ENCODE results near the gene GMDS. TPM values are rescaled to one million over a fixed set of nuclear protein-coding genes. Genes with fewer than 3 reads are reported as not detected.

GMDS gene
- total RNA-seq, 1 experiment from 2014 or later = 35.0 TPM

DNA sequence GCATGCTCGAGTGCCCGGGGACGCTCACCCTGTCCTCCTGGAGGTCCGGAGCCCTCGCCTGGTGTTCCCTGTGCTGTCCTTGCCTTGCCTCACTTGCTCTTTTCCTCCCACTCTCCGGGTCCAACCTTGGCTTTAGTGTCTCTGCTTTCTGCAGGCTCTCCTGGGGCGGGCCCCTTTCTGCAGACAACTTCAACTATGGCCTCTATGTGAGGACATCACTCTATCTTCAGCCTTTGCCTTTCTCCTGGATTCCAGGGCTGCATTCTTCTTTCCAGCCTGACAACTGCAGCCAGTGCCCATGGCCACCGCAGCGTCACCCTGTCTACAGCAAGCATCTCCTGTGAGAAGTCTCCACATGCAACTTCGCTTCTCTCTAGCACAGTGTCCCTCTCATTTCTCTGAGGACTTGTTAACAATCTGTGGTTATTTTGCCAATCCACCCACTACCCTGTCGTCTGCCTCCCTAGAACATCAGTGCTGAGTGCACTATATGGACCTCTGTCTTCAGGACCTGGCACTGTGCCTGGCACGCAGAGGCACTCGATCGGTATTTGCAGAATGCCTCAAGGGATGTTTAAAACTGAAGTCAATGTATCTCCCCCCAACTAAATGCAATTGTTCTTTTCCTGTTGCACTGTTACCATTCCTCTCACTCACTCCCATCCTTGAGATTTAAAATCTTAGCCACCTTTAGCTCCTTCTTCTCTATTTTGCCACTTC lies 599.8 kb downstream of the GMDS start:
- DNase-seq (ENCODE audit: low spot score) (no peak), ATAC-seq (no peak)
- ChIA-PET POLR2A (interaction anchor here (0.7 kb wide), 1 partner anchor 350 kb away, joined by 4 read pairs; no protein-coding TSS in a partner anchor), CTCF (interaction anchor here (0.7 kb wide), 2 partner anchors 52 to 157 kb away, joined by 3 read pairs; no protein-coding TSS in a partner anchor)
- Mint-ChIP-seq H3K27ac (peak overlapping the region; percentile 14; the same call in 1 of the 2 replicates), H3K27me3 (ENCODE audit: low read depth) (no peaks in the 10 kb centered on the region), H3K36me3 (no peaks in the 10 kb centered on the region), H3K4me1 (peaks cover 18% of the 10 kb centered on the region), H3K4me3 (no peak overlapping the region), H3K9me3 (no peaks in the 10 kb centered on the region)
- TF ChIP-seq SOX15 (CRISPR knock-in tag; IDR thresholded peaks at IDR 0.05) = no peak
- no peak for TF ChIP-seq IRF1 (CRISPR knock-in tag; IDR thresholded peaks at IDR 0.05)
- TF ChIP-seq, protein P1, sequence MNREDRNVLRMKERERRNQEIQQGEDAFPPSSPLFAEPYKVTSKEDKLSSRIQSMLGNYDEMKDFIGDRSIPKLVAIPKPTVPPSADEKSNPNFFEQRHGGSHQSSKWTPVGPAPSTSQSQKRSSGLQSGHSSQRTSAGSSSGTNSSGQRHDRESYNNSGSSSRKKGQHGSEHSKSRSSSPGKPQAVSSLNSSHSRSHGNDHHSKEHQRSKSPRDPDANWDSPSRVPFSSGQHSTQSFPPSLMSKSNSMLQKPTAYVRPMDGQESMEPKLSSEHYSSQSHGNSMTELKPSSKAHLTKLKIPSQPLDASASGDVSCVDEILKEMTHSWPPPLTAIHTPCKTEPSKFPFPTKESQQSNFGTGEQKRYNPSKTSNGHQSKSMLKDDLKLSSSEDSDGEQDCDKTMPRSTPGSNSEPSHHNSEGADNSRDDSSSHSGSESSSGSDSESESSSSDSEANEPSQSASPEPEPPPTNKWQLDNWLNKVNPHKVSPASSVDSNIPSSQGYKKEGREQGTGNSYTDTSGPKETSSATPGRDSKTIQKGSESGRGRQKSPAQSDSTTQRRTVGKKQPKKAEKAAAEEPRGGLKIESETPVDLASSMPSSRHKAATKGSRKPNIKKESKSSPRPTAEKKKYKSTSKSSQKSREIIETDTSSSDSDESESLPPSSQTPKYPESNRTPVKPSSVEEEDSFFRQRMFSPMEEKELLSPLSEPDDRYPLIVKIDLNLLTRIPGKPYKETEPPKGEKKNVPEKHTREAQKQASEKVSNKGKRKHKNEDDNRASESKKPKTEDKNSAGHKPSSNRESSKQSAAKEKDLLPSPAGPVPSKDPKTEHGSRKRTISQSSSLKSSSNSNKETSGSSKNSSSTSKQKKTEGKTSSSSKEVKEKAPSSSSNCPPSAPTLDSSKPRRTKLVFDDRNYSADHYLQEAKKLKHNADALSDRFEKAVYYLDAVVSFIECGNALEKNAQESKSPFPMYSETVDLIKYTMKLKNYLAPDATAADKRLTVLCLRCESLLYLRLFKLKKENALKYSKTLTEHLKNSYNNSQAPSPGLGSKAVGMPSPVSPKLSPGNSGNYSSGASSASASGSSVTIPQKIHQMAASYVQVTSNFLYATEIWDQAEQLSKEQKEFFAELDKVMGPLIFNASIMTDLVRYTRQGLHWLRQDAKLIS (CRISPR knock-in tag; IDR thresholded peaks at IDR 0.05; ENCODE audit: borderline replicate concordance) = no peak
- TF ChIP-seq, protein P2, sequence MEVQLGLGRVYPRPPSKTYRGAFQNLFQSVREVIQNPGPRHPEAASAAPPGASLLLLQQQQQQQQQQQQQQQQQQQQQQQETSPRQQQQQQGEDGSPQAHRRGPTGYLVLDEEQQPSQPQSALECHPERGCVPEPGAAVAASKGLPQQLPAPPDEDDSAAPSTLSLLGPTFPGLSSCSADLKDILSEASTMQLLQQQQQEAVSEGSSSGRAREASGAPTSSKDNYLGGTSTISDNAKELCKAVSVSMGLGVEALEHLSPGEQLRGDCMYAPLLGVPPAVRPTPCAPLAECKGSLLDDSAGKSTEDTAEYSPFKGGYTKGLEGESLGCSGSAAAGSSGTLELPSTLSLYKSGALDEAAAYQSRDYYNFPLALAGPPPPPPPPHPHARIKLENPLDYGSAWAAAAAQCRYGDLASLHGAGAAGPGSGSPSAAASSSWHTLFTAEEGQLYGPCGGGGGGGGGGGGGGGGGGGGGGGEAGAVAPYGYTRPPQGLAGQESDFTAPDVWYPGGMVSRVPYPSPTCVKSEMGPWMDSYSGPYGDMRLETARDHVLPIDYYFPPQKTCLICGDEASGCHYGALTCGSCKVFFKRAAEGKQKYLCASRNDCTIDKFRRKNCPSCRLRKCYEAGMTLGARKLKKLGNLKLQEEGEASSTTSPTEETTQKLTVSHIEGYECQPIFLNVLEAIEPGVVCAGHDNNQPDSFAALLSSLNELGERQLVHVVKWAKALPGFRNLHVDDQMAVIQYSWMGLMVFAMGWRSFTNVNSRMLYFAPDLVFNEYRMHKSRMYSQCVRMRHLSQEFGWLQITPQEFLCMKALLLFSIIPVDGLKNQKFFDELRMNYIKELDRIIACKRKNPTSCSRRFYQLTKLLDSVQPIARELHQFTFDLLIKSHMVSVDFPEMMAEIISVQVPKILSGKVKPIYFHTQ (CRISPR knock-in tag; IDR thresholded peaks at IDR 0.05) = no peak
- no peak for TF ChIP-seq GRHL2 (CRISPR knock-in tag; IDR thresholded peaks at IDR 0.05; ENCODE audit: insufficient replicate concordance, severe bottlenecking)
- TF ChIP-seq, protein P3, sequence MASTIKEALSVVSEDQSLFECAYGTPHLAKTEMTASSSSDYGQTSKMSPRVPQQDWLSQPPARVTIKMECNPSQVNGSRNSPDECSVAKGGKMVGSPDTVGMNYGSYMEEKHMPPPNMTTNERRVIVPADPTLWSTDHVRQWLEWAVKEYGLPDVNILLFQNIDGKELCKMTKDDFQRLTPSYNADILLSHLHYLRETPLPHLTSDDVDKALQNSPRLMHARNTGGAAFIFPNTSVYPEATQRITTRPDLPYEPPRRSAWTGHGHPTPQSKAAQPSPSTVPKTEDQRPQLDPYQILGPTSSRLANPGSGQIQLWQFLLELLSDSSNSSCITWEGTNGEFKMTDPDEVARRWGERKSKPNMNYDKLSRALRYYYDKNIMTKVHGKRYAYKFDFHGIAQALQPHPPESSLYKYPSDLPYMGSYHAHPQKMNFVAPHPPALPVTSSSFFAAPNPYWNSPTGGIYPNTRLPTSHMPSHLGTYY (CRISPR knock-in tag; IDR thresholded peaks at IDR 0.05) = no peak
- no peak for TF ChIP-seq NFE2L1 (CRISPR knock-in tag; IDR thresholded peaks at IDR 0.05)
- TF ChIP-seq ATF1 (CRISPR knock-in tag; IDR thresholded peaks at IDR 0.05) = no peak
- no peak for TF ChIP-seq PRRX2 (CRISPR knock-in tag; IDR thresholded peaks at IDR 0.05)
- TF ChIP-seq FOXK1 (CRISPR knock-in tag; IDR thresholded peaks at IDR 0.05) = no peak
- TF ChIP-seq HMGA2 (CRISPR knock-in tag; IDR thresholded peaks at IDR 0.05) = no peak
- TF ChIP-seq, protein P4, sequence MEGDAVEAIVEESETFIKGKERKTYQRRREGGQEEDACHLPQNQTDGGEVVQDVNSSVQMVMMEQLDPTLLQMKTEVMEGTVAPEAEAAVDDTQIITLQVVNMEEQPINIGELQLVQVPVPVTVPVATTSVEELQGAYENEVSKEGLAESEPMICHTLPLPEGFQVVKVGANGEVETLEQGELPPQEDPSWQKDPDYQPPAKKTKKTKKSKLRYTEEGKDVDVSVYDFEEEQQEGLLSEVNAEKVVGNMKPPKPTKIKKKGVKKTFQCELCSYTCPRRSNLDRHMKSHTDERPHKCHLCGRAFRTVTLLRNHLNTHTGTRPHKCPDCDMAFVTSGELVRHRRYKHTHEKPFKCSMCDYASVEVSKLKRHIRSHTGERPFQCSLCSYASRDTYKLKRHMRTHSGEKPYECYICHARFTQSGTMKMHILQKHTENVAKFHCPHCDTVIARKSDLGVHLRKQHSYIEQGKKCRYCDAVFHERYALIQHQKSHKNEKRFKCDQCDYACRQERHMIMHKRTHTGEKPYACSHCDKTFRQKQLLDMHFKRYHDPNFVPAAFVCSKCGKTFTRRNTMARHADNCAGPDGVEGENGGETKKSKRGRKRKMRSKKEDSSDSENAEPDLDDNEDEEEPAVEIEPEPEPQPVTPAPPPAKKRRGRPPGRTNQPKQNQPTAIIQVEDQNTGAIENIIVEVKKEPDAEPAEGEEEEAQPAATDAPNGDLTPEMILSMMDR (IDR thresholded peaks at IDR 0.05) = no peak
- TF ChIP-seq, protein P5, sequence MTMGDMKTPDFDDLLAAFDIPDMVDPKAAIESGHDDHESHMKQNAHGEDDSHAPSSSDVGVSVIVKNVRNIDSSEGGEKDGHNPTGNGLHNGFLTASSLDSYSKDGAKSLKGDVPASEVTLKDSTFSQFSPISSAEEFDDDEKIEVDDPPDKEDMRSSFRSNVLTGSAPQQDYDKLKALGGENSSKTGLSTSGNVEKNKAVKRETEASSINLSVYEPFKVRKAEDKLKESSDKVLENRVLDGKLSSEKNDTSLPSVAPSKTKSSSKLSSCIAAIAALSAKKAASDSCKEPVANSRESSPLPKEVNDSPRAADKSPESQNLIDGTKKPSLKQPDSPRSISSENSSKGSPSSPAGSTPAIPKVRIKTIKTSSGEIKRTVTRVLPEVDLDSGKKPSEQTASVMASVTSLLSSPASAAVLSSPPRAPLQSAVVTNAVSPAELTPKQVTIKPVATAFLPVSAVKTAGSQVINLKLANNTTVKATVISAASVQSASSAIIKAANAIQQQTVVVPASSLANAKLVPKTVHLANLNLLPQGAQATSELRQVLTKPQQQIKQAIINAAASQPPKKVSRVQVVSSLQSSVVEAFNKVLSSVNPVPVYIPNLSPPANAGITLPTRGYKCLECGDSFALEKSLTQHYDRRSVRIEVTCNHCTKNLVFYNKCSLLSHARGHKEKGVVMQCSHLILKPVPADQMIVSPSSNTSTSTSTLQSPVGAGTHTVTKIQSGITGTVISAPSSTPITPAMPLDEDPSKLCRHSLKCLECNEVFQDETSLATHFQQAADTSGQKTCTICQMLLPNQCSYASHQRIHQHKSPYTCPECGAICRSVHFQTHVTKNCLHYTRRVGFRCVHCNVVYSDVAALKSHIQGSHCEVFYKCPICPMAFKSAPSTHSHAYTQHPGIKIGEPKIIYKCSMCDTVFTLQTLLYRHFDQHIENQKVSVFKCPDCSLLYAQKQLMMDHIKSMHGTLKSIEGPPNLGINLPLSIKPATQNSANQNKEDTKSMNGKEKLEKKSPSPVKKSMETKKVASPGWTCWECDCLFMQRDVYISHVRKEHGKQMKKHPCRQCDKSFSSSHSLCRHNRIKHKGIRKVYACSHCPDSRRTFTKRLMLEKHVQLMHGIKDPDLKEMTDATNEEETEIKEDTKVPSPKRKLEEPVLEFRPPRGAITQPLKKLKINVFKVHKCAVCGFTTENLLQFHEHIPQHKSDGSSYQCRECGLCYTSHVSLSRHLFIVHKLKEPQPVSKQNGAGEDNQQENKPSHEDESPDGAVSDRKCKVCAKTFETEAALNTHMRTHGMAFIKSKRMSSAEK (CRISPR knock-in tag; IDR thresholded peaks at IDR 0.05; ENCODE audit: borderline replicate concordance) = no peak
- TF ChIP-seq PRDM15 (CRISPR knock-in tag; IDR thresholded peaks at IDR 0.05) = no peak
- no peak for TF ChIP-seq ZNF416 (CRISPR knock-in tag; IDR thresholded peaks at IDR 0.05)
- TF ChIP-seq TCF7 (CRISPR knock-in tag; IDR thresholded peaks at IDR 0.05; ENCODE audit: low read depth) = no peak
- no peak for TF ChIP-seq TP53 (CRISPR knock-in tag; IDR thresholded peaks at IDR 0.05)

Data from WTC11 (cell line).